ENCODE measurements around the gene PRKN.

GRCh38 chr6:161396539-161396938 lies 1331.0 kb downstream of the PRKN start:
- TF ChIP-seq POLR2AphosphoS5 (IDR thresholded peaks at IDR 0.05) (no peak), CTCF (IDR thresholded peaks at IDR 0.05 in 8 of 11, conservative IDR thresholded peaks at IDR 0.05 in 3 of 11) (no peak)
